ENCODE results near the gene LY86. TPM values are rescaled to one million over a fixed set of nuclear protein-coding genes. Genes with fewer than 3 reads are reported as not detected.

LY86 gene
- total and polyA plus RNA-seq, 2 donors (not counting 3 experiments of a cell fraction or from before 2014, with no cell fraction given) = not detected

DNA sequence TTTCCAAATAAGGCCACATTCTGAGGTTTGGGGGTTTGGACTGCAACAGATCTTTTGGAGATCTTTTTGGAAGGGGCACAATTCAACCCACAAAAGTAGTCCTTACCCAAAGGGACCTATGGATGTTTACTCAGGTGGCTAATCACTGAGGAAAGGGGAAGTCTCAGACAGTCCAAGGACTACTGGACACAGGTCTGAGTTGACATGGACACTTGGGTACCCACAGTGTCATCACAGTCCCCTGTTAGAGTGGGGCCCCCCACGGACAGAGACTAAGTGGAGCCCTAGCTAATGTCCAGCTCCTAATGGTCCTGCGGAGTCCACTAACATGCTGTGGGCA, 101.6 kb downstream of the LY86 start:
- no peaks in the 10 kb centered on the region for H3K79me2 ChIP-seq (ENCODE audit: control insufficient read depth, insufficient read depth, low read length)
- H3K36me3 ChIP-seq (ENCODE audit: control insufficient read depth in 2 of 2, extremely low read depth in 1 of 2, insufficient read depth in 2 of 2, low read length in 2 of 2) = no peaks in the 10 kb centered on the region
- no peaks in the 10 kb centered on the region for H3K27me3 ChIP-seq (ENCODE audit: control insufficient read depth in 2 of 2, insufficient read depth in 2 of 2, low read length in 2 of 2)
- no peaks in the 10 kb centered on the region for H4K20me1 ChIP-seq (replicated peaks; ENCODE audit: control insufficient read depth, extremely low read depth, insufficient read depth, low read length)
- no peaks in the 10 kb centered on the region for H3K9me1 ChIP-seq (replicated peaks; ENCODE audit: control insufficient read depth, extremely low read depth, insufficient read depth, low read length)
- H3K4me2 ChIP-seq (ENCODE audit: insufficient read depth, low read length) = peak overlapping the region; percentile 83
- intact Hi-C loops (cut with micrococcal nuclease) (no loop called here), dilution Hi-C loops (cut with MboI; ENCODE audit: extremely low pct_ligation_motif_present, low sequenced_read_pairs) (no loop called here)
- H2AFZ ChIP-seq (ENCODE audit: low read depth, low read length) = peak overlapping the region; percentile 1
- H3K27ac ChIP-seq (ENCODE audit: insufficient read depth, low read depth, low read length) = peak overlapping the region; percentile 65
- H3K4me3 ChIP-seq (replicated peaks in 1 of 3; ENCODE audit: insufficient read depth in 1 of 3, low read depth in 1 of 3, low read length in 3 of 3) = no peak overlapping the region
- FAIRE-seq = no peak
- peaks cover 40% of the 10 kb centered on the region for H3K4me1 ChIP-seq (ENCODE audit: control insufficient read depth, extremely low read depth, insufficient read depth, low read length)
- POLR2A ChIA-PET = no interaction called here
- TF ChIP-seq JUN (IDR thresholded peaks at IDR 0.05; ENCODE audit: borderline replicate concordance, insufficient read depth, insufficient read length, low read depth) (no peak), MYC (IDR thresholded peaks at IDR 0.05; ENCODE audit: low read depth, low read length) (no peak), FOS (IDR thresholded peaks at IDR 0.05; ENCODE audit: borderline replicate concordance, insufficient read depth, low read length) (no peak), POLR2AphosphoS5 (IDR thresholded peaks at IDR 0.05; ENCODE audit: insufficient read depth, low read depth, low read length) (no peak), POLR2A (IDR thresholded peaks at IDR 0.05; ENCODE audit: low read depth, low read length) (no peak), GATA2 (IDR thresholded peaks at IDR 0.05; ENCODE audit: insufficient read depth, insufficient read length, low read depth, low read length) (no peak), EZH2 (IDR thresholded peaks at IDR 0.05; ENCODE audit: borderline replicate concordance, low read depth, low read length, severe bottlenecking) (no peak)
- TF ChIP-seq, protein P1, sequence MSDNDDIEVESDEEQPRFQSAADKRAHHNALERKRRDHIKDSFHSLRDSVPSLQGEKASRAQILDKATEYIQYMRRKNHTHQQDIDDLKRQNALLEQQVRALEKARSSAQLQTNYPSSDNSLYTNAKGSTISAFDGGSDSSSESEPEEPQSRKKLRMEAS (IDR thresholded peaks at IDR 0.05; ENCODE audit: insufficient read depth, insufficient read length) = no peak
- TF ChIP-seq, protein P2, sequence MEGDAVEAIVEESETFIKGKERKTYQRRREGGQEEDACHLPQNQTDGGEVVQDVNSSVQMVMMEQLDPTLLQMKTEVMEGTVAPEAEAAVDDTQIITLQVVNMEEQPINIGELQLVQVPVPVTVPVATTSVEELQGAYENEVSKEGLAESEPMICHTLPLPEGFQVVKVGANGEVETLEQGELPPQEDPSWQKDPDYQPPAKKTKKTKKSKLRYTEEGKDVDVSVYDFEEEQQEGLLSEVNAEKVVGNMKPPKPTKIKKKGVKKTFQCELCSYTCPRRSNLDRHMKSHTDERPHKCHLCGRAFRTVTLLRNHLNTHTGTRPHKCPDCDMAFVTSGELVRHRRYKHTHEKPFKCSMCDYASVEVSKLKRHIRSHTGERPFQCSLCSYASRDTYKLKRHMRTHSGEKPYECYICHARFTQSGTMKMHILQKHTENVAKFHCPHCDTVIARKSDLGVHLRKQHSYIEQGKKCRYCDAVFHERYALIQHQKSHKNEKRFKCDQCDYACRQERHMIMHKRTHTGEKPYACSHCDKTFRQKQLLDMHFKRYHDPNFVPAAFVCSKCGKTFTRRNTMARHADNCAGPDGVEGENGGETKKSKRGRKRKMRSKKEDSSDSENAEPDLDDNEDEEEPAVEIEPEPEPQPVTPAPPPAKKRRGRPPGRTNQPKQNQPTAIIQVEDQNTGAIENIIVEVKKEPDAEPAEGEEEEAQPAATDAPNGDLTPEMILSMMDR (IDR thresholded peaks at IDR 0.05; ENCODE audit: extremely low read depth in 1 of 2, insufficient read depth in 1 of 2, low read depth in 1 of 2, low read length in 2 of 2) = no peak
- CTCF ChIA-PET = interaction anchor here (1.2 to 4.7 kb wide), 2 partner anchors 13 to 69 kb away, joined by 3 to 31 read pairs; no protein-coding TSS in a partner anchor
- TSS peak; percentile 62 for BruUV-seq (replicated peaks)
- no peaks in the 10 kb centered on the region for H3K9me3 ChIP-seq (replicated peaks; ENCODE audit: control insufficient read depth, insufficient read depth, low read length)
- H3K9ac ChIP-seq (replicated peaks; ENCODE audit: extremely low read depth, insufficient read depth, low read length) = no peak overlapping the region
- DNase-seq (ENCODE audit: low read depth, low spot score) = no peak
